Gastrocnemius medialis (tissue), 4 donors: ENCODE data around the gene MATN1.
"Not testable (repeated sequence)": the region's sequence is repeated elsewhere in the genome, so short reads cannot be mapped to it uniquely, and the experiment has no call there.

ENCODE experiments used
- CTCF ChIP-seq, 5 experiments: fragments of 450-650 bp in 3 of 5; fragments of 200-600 bp in 2 of 5; sonication (generic) in 2 of 5; IDR thresholded peaks in 4 of 5; conservative IDR thresholded peaks in 1 of 5; 1 replicate in 4 of 5; 2 replicates in 1 of 5; pipeline ENCODE4 v1.5.1; 2016 to 2019; ENCODE audit warnings: antibody characterized with exemption in 5 of 5, mild to moderate bottlenecking in 3 of 5, moderate library complexity in 3 of 5
- POLR2A ChIP-seq, 2 donors: fragments of 450-650 bp; IDR thresholded peaks; one replicate each; pipeline ENCODE4 v1.6.1; 2017; ENCODE audit warnings: antibody characterized with exemption in 2 of 2, mild to moderate bottlenecking in 2 of 2, moderate library complexity in 2 of 2

GRCh38 chr1:30766948-30767347 is 43.6 kb upstream of the MATN1 start:
- not testable (repeated sequence) for TF ChIP-seq CTCF (IDR thresholded peaks at IDR 0.05 in 4 of 5, conservative IDR thresholded peaks at IDR 0.05 in 1 of 5); POLR2A (IDR thresholded peaks at IDR 0.05)
